Measurements from ENCODE around the gene PA2G4.
A peak's percentile ranks its signal among the peaks of the same experiment; 100 is the strongest.
"Not testable (repeated sequence)": the region's sequence is repeated elsewhere in the genome, so short reads cannot be mapped to it uniquely, and the experiment has no call there.

Gene PA2G4

GRCh38 chr12:56154818-56155217 is 50.5 kb downstream of the PA2G4 start:
- DNase-seq: no peak

- DNase-seq: no peak
Measured at GRCh38 chr12:56155256-56155845, 51.0 kb downstream of the PA2G4 start.

- not testable (repeated sequence) for DNase-seq
Measured at GRCh38 chr12:56156464-56157200, 52.3 kb downstream of the PA2G4 start.

- DNase-seq: peak; percentile 81
Measured at GRCh38 chr12:56157201-56158028, 53.1 kb downstream of the PA2G4 start.

- DNase-seq: peak; percentile 96
Measured at GRCh38 chr12:56158029-56158925, 53.9 kb downstream of the PA2G4 start, which contains the start of gene MYL6. MYL6 (plus strand) TSS chr12:56158359; CDS start chr12:56158402, 43 bp downstream.

- no peak for DNase-seq
Measured at GRCh38 chr12:56158926-56159461, 54.6 kb downstream of the PA2G4 start.

GRCh38 chr12:56159482-56160192 is 55.3 kb downstream of the PA2G4 start:
- no peak for DNase-seq

- no peak for DNase-seq
Measured at GRCh38 chr12:56160193-56160763, 55.9 kb downstream of the PA2G4 start.

GRCh38 chr12:56160894-56161689 is 56.7 kb downstream of the PA2G4 start:
- DNase-seq: no peak

GRCh38 chr12:56161690-56162351 is 57.5 kb downstream of the PA2G4 start:
- DNase-seq: no peak

GRCh38 chr12:56162468-56163290 is 58.3 kb downstream of the PA2G4 start:
- DNase-seq: no peak
